PFSK-1 (cell line): ENCODE results near the gene INO80C.

Experiments used
- FOXP2 ChIP-seq: optimal IDR thresholded peaks from 2 replicates; pipeline ENCODE3; 2011; ENCODE audit warnings: borderline replicate concordance, control low read depth, inconsistent platforms; ENCODE audit not compliant: insufficient read depth; ENCODE audit errors: extremely low read length, extremely low read depth
- POLR2AphosphoS5 ChIP-seq: IDR thresholded peaks from 2 replicates; pipeline ENCODE4 v1.6.1; 2012; ENCODE audit warnings: low read depth, mild to moderate bottlenecking, control low read depth, low read length, moderate library complexity

DNA sequence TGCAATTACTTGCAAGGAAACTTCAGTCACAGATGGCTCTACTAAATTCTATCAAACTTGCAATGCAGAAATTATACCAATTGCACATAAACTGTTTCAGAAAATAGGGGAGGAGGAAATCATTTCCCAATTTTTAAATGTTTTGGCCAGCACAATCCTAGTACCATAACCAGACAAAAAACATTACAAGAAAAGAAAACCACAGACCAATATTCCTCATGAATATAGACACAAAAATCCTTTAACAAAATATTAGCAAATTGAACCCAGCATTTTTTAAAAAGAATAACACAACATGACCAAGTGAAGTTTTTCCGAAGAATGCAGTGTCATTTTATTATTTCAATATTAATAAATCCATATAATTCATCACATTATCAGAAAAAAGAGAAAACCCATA lies 45.8 kb downstream of the INO80C start:
- TF ChIP-seq POLR2AphosphoS5 (no peak), FOXP2 (no peak)
